Measurements from ENCODE around the gene ACTN1. TPM values are rescaled to one million over a fixed set of nuclear protein-coding genes. Genes with fewer than 3 reads are reported as not detected.

Gene ACTN1
- total and polyA plus RNA-seq, 8 donors = 24.4 to 133 (median 49.0) TPM

- H3K27ac ChIP-seq = no peak overlapping the region
- peaks cover 7 to 33% (median 8%) of the 10 kb centered on the region in 3 donors for H3K4me1 ChIP-seq
- intact Hi-C loops (cut with DNase I) = no loop called here
- no peak for DNase-seq
- no peaks in the 10 kb centered on the region for H3K9me3 ChIP-seq
- H3K27me3 ChIP-seq = no peaks in the 10 kb centered on the region
- 98 to 100% methylated on average over 1 of the region's 1 CpG for WGBS, 2 donors
- ATAC-seq = no peak
- no peak overlapping the region for H3K4me3 ChIP-seq
- peaks cover 0 to 6% (median 0%) of the 10 kb centered on the region in 3 donors for H3K36me3 ChIP-seq
- FAIRE-seq = no peak
- no peak for TF ChIP-seq CTCF (IDR thresholded peaks at IDR 0.05)
Measured at GRCh38 chr14:68926236-68926635, 52.9 kb downstream of the ACTN1 start.

- intact Hi-C loops (cut with DNase I) = no loop called here
- Histone ChIP-seq H3K27ac (no peak overlapping the region), H3K36me3 (peaks cover 0 to 11% (median 0%) of the 10 kb centered on the region in 3 donors), H3K4me3 (no peak overlapping the region), H3K27me3 (no peaks in the 10 kb centered on the region), H3K9me3 (no peaks in the 10 kb centered on the region), H3K4me1 (peaks cover 9 to 40% (median 9%) of the 10 kb centered on the region in 3 donors)
- WGBS, 2 donors = 96% methylated on average over 10 of the region's 10 CpGs
- FAIRE-seq = no peak
- no peak for TF ChIP-seq CTCF (IDR thresholded peaks at IDR 0.05)
- ATAC-seq = no peak
- no peak for DNase-seq
Measured at GRCh38 chr14:68925373-68925772, 53.7 kb downstream of the ACTN1 start.

- 89 to 90% methylated on average over 12 of the region's 12 CpGs for WGBS, 2 donors
- TF ChIP-seq CTCF (IDR thresholded peaks at IDR 0.05) = no peak
- H3K4me1 ChIP-seq = peaks cover 11 to 43% (median 18%) of the 10 kb centered on the region in 3 donors
- no peaks in the 10 kb centered on the region for H3K9me3 ChIP-seq
- intact Hi-C loops (cut with DNase I) = no loop called here
- H3K4me3 ChIP-seq = no peak overlapping the region
- H3K36me3 ChIP-seq = peaks cover 0 to 14% (median 0%) of the 10 kb centered on the region in 3 donors
- no peaks in the 10 kb centered on the region for H3K27me3 ChIP-seq
- DNase-seq (peak in 1 of 6 donors; percentile 4), ATAC-seq (no peak), FAIRE-seq (no peak)
- H3K27ac ChIP-seq = no peak overlapping the region
Measured at GRCh38 chr14:68924186-68925158, 54.6 kb downstream of the ACTN1 start.

GRCh38 chr14:68922886-68923285 lies 56.2 kb downstream of the ACTN1 start:
- peaks cover 11 to 37% (median 20%) of the 10 kb centered on the region in 3 donors for H3K4me1 ChIP-seq
- WGBS, 2 donors = 85% methylated on average over 7 of the region's 7 CpGs
- no peak for TF ChIP-seq CTCF (IDR thresholded peaks at IDR 0.05)
- no peaks in the 10 kb centered on the region for H3K27me3 ChIP-seq
- no peaks in the 10 kb centered on the region for H3K9me3 ChIP-seq
- H3K36me3 ChIP-seq = peaks cover 0 to 14% (median 0%) of the 10 kb centered on the region in 3 donors
- intact Hi-C loops (cut with DNase I) = no loop called here
- ATAC-seq = peak in 1 of 4 donors; percentile 4
- H3K27ac ChIP-seq = no peak overlapping the region
- FAIRE-seq = no peak
- DNase-seq = no peak
- H3K4me3 ChIP-seq = no peak overlapping the region

All from pancreas (tissue), 10 donors.